Measurements from ENCODE around the gene TBC1D16.

TBC1D16 gene

DNA sequence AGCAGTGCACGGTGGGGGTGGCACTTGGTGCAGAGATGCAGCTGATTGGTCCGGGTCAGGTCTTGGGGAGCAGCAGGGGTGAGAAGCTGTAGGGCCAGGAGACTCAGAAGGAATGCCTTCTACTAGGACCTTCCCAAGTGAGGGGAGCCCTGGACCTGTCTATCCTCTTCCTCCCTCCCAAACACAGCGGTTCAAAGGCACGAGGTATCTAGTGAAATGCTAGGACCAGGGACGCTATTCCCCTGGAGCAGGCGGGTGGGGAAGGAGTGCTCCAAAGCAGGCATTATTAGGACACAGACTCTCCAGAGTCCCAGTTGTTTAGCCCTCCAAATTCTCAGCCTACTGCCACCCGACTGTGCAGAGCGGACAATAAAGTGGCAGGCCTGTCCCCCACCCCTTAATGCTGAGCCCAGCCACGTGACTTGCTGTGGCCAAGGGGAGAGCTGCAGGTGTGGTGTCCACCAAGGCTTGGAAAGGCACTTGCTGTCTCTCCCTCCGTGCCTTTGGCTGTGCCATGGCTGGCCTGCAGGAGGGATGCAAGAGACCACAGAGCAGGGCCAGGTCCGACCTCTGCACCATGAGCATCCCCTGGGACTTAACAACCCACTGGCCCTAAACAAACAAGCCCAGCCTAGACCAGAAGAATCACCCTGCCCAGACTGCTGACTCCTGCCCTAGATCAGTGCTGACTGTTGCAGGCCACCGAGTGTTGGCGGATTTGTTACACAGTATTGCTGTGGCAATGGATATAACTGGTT lies 97.2 kb downstream of the TBC1D16 start:
- 98% methylated on average over 11 of the region's 13 CpGs for WGBS (ENCODE audit: insufficient coverage)
- Histone ChIP-seq H3K4me1 (ENCODE audit: control extremely low read depth in 1 of 4, control insufficient read depth in 4 of 4, insufficient read depth in 4 of 4, low read length in 3 of 4) (peaks cover 0 to 66% (median 47%) of the 10 kb centered on the region in 4 experiments), H3K27me3 (replicated peaks in 2 of 5; ENCODE audit: control insufficient read depth in 4 of 5, insufficient read depth in 5 of 5, low read length in 4 of 5) (no peaks in the 10 kb centered on the region), H3K9me3 (ENCODE audit: control extremely low read depth in 1 of 5, control insufficient read depth in 4 of 5, insufficient read depth in 2 of 5, low read depth in 1 of 5, low read length in 4 of 5) (no peaks in the 10 kb centered on the region), H3K36me3 (ENCODE audit: control insufficient read depth in 4 of 4, insufficient read depth in 4 of 4, low read length in 3 of 4) (peaks cover 0 to 12% (median 9%) of the 10 kb centered on the region in 4 experiments), H3K4me3 (ENCODE audit: control insufficient read depth in 1 of 7, extremely low read depth in 1 of 7, insufficient read depth in 4 of 7, low read depth in 2 of 7, low read length in 6 of 7) (no peak overlapping the region), H3K27ac (ENCODE audit: insufficient read depth in 1 of 2, low read depth in 1 of 2, low read length in 2 of 2, poor library complexity in 1 of 2, severe bottlenecking in 2 of 2) (no peak overlapping the region)
- POLR2A ChIA-PET, result no interaction called here
- CTCF ChIA-PET, result no interaction called here
- DNase-seq, result no peak

DNA sequence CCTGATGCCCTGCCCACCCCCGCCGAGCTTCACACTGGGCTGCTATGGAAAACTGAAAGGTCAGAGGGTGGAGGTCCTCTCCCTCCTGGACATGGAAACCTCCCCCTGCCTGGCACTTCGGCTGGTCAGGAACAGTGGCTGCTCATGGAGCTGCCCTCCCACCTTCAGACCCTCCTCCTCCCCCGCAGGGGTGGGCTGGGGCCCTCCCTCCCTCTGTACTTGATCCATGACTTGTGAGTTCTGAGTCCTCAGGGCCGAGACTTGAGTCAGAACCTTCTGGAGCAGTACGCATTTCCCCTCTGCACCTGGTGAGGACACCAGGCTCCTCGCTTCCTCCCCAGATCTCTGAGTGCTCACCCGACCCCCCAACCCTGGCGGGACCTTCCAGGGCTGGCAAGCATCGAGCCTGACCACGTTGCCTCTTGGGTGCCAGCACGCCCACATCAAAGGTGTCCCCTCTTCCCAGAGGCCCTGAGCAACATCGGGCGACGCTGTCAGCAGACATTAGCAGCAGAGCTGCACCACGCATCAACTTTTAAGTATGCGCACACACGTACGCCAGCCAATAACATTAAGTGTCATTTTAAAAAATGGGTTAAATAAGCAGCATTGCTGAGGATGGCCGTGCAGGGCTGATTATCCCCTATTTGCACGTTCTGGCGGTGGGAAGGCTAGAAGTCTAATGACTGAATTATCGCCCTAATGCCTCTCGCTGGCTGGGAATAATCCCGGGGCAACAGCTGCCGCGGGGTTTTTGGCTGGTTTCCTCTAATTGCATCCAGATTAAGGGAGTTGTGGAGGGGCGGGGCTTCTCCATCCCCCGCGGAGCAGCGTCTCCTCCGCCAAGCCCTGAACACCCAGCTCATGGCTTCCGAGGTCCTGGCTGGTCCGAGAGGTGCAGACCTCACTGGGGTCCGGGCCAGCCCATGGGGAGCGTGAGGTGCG lies 98.0 kb downstream of the TBC1D16 start:
- Histone ChIP-seq H3K4me3 (ENCODE audit: control insufficient read depth in 1 of 7, extremely low read depth in 1 of 7, insufficient read depth in 4 of 7, low read depth in 2 of 7, low read length in 6 of 7) (peak overlapping the region in 1 of 7 experiments; percentile 33), H3K27me3 (replicated peaks in 2 of 5; ENCODE audit: control insufficient read depth in 4 of 5, insufficient read depth in 5 of 5, low read length in 4 of 5) (no peaks in the 10 kb centered on the region), H3K9me3 (ENCODE audit: control extremely low read depth in 1 of 5, control insufficient read depth in 4 of 5, insufficient read depth in 2 of 5, low read depth in 1 of 5, low read length in 4 of 5) (no peaks in the 10 kb centered on the region), H3K36me3 (ENCODE audit: control insufficient read depth in 4 of 4, insufficient read depth in 4 of 4, low read length in 3 of 4) (peaks cover 0 to 12% (median 9%) of the 10 kb centered on the region in 4 experiments), H3K4me1 (ENCODE audit: control extremely low read depth in 1 of 4, control insufficient read depth in 4 of 4, insufficient read depth in 4 of 4, low read length in 3 of 4) (peaks cover 0 to 65% (median 45%) of the 10 kb centered on the region in 4 experiments), H3K27ac (ENCODE audit: insufficient read depth in 1 of 2, low read depth in 1 of 2, low read length in 2 of 2, poor library complexity in 1 of 2, severe bottlenecking in 2 of 2) (no peak overlapping the region)
- POLR2A ChIA-PET, result interaction anchor here (0.5 to 0.8 kb wide), 2 partner anchors 51 to 124 kb away, joined by 3 read pairs; no protein-coding TSS in a partner anchor
- peak in 2 of 3 donors; percentile 36 to 38 for DNase-seq
- CTCF ChIA-PET, result interaction anchor here (0.7 kb wide), 1 partner anchor 41 kb away, joined by 3 read pairs; no protein-coding TSS in a partner anchor
- 84% methylated on average over 36 of the region's 37 CpGs for WGBS (ENCODE audit: insufficient coverage)

DNA sequence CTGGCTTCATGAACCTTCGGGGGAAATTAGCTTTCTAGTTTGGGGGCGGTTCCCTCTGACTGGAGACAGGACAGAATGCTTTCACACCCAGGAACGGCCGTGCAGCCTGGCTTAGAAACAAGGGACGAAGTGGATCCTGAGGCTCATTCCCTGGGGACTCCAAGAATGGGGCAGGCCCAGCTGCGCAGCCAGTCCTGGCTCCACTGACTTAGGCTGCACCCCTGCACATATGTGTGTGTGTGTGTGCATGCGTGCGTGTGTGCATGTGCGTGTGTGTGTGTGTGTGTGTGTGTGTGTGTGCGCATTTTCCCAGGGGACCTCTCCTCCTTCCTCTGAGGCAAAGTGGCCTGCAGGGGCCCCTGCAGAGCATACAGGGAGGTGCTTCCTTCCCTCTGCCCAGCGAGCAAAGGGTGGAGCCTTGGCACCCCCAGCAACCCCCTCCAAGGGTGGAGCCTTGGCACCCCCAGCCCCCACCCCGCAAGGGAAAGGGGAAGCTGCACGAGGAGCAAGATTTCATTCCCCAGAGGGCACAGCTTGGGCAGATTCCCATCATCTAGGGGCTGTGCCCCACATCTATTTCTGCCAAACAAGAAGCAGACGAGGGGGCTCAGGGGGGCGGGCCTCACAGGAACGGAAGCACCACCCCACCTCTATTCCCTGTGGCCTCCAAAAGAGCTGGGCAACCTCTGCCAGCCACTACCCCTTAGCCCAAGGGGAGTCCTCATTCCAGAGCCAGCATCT lies 98.9 kb downstream of the TBC1D16 start:
- POLR2A ChIA-PET, result interaction anchor here (0.5 to 0.8 kb wide), 2 partner anchors 50 to 123 kb away, joined by 3 read pairs; no protein-coding TSS in a partner anchor
- DNase-seq, result peak; percentile 22 to 59 (median 47)
- no peaks in the 10 kb centered on the region for H3K9me3 ChIP-seq (ENCODE audit: control extremely low read depth in 1 of 5, control insufficient read depth in 4 of 5, insufficient read depth in 2 of 5, low read depth in 1 of 5, low read length in 4 of 5)
- H3K36me3 ChIP-seq (ENCODE audit: control insufficient read depth in 4 of 4, insufficient read depth in 4 of 4, low read length in 3 of 4), result peaks cover 0 to 12% (median 9%) of the 10 kb centered on the region in 4 experiments
- CTCF ChIA-PET, result interaction anchor here (0.7 to 2.2 kb wide), 4 partner anchors 31 to 42 kb away, joined by 3 to 8 read pairs (median 4); no protein-coding TSS in a partner anchor
- 14% methylated on average over 10 of the region's 16 CpGs for WGBS (ENCODE audit: insufficient coverage)
- peaks cover 0 to 57% (median 37%) of the 10 kb centered on the region in 4 experiments for H3K4me1 ChIP-seq (ENCODE audit: control extremely low read depth in 1 of 4, control insufficient read depth in 4 of 4, insufficient read depth in 4 of 4, low read length in 3 of 4)
- H3K27ac ChIP-seq (ENCODE audit: insufficient read depth in 1 of 2, low read depth in 1 of 2, low read length in 2 of 2, poor library complexity in 1 of 2, severe bottlenecking in 2 of 2), result no peak overlapping the region
- peak overlapping the region in 1 of 7 experiments; percentile 33 for H3K4me3 ChIP-seq (ENCODE audit: control insufficient read depth in 1 of 7, extremely low read depth in 1 of 7, insufficient read depth in 4 of 7, low read depth in 2 of 7, low read length in 6 of 7)
- peaks cover 0 to 8% (median 0%) of the 10 kb centered on the region in 5 experiments for H3K27me3 ChIP-seq (replicated peaks in 2 of 5; ENCODE audit: control insufficient read depth in 4 of 5, insufficient read depth in 5 of 5, low read length in 4 of 5)

DNA sequence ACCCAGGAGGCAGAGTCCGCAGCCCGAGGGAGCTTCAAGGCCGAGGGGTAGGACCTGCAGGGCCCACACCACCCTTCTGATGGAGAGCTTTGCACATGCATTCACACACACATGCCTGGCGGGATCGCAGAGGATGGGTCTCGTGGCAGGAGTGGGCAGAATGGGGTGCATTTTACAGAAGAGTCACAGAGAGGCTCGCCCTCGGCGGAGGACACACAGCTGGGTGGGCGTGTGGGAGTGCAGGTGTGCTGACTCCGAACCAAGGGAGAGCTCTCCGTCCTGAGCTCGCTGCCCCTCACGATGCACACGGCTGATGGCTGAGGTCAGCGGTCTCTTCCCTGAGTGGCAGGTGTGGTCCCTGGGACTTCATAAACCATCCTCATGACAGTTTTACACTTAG lies 99.6 kb downstream of the TBC1D16 start:
- no peaks in the 10 kb centered on the region for H3K9me3 ChIP-seq (ENCODE audit: control extremely low read depth in 1 of 5, control insufficient read depth in 4 of 5, insufficient read depth in 2 of 5, low read depth in 1 of 5, low read length in 4 of 5)
- H3K4me1 ChIP-seq (ENCODE audit: control extremely low read depth in 1 of 4, control insufficient read depth in 4 of 4, insufficient read depth in 4 of 4, low read length in 3 of 4), result peaks cover 0 to 51% (median 36%) of the 10 kb centered on the region in 4 experiments
- CTCF ChIA-PET, result interaction anchor here (1.0 to 2.2 kb wide), 3 partner anchors 32 to 39 kb away, joined by 3 to 8 read pairs (median 5); no protein-coding TSS in a partner anchor
- H3K27me3 ChIP-seq (replicated peaks in 2 of 5; ENCODE audit: control insufficient read depth in 4 of 5, insufficient read depth in 5 of 5, low read length in 4 of 5), result peaks cover 0 to 15% (median 3%) of the 10 kb centered on the region in 5 experiments
- 88% methylated on average over 14 of the region's 16 CpGs for WGBS (ENCODE audit: insufficient coverage)
- no peak overlapping the region for H3K27ac ChIP-seq (ENCODE audit: insufficient read depth in 1 of 2, low read depth in 1 of 2, low read length in 2 of 2, poor library complexity in 1 of 2, severe bottlenecking in 2 of 2)
- no peak for DNase-seq
- H3K4me3 ChIP-seq (ENCODE audit: control insufficient read depth in 1 of 7, extremely low read depth in 1 of 7, insufficient read depth in 4 of 7, low read depth in 2 of 7, low read length in 6 of 7), result no peak overlapping the region
- POLR2A ChIA-PET, result no interaction called here
- peaks cover 0 to 12% (median 9%) of the 10 kb centered on the region in 4 experiments for H3K36me3 ChIP-seq (ENCODE audit: control insufficient read depth in 4 of 4, insufficient read depth in 4 of 4, low read length in 3 of 4)

DNA sequence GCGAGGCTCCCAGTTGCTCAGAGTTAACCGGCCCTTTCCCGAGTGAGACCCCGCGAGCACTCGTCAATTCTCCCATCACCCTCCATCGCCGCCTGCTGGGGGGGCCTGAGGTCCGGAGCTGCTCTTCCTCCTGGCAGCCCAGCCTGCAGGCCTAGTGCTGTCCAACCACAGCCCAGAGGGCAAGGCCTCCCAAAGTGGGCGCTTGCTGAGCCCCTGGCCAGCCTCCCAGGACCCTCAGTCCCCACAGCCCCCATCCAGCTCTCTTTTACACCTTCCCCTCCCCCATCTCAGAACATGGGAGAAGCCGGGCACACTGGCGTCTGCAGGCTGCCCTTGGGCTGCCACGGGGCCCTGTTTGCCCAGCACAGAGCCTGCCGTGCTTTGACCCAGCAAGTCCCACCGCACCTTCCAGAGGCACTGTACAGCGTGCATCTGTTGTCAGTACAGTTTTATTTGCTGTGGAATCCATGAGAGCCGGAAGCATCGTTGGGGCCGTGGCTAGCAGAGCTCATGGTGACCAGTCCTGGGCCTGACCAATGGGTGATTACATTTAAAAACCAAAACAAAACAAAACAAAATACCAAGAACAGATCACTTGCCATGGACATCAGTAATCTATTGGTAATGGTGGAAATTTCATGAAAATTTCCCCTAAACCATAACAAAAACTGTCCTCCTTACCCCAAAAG lies 100.3 kb downstream of the TBC1D16 start:
- no peak overlapping the region for H3K4me3 ChIP-seq (ENCODE audit: control insufficient read depth in 1 of 7, extremely low read depth in 1 of 7, insufficient read depth in 4 of 7, low read depth in 2 of 7, low read length in 6 of 7)
- H3K4me1 ChIP-seq (ENCODE audit: control extremely low read depth in 1 of 4, control insufficient read depth in 4 of 4, insufficient read depth in 4 of 4, low read length in 3 of 4), result peaks cover 0 to 53% (median 38%) of the 10 kb centered on the region in 4 experiments
- H3K27me3 ChIP-seq (replicated peaks in 2 of 5; ENCODE audit: control insufficient read depth in 4 of 5, insufficient read depth in 5 of 5, low read length in 4 of 5), result peaks cover 0 to 22% (median 5%) of the 10 kb centered on the region in 5 experiments
- DNase-seq, result no peak
- CTCF ChIA-PET, result interaction anchor here (1.2 to 2.2 kb wide), 3 partner anchors 18 to 36 kb away, joined by 3 to 8 read pairs (median 5); no protein-coding TSS in a partner anchor
- POLR2A ChIA-PET, result no interaction called here
- WGBS (ENCODE audit: insufficient coverage), result 91% methylated on average over 14 of the region's 19 CpGs
- H3K27ac ChIP-seq (ENCODE audit: insufficient read depth in 1 of 2, low read depth in 1 of 2, low read length in 2 of 2, poor library complexity in 1 of 2, severe bottlenecking in 2 of 2), result no peak overlapping the region
- no peaks in the 10 kb centered on the region for H3K9me3 ChIP-seq (ENCODE audit: control extremely low read depth in 1 of 5, control insufficient read depth in 4 of 5, insufficient read depth in 2 of 5, low read depth in 1 of 5, low read length in 4 of 5)
- peaks cover 0 to 11% (median 6%) of the 10 kb centered on the region in 4 experiments for H3K36me3 ChIP-seq (ENCODE audit: control insufficient read depth in 4 of 4, insufficient read depth in 4 of 4, low read length in 3 of 4)

DNA sequence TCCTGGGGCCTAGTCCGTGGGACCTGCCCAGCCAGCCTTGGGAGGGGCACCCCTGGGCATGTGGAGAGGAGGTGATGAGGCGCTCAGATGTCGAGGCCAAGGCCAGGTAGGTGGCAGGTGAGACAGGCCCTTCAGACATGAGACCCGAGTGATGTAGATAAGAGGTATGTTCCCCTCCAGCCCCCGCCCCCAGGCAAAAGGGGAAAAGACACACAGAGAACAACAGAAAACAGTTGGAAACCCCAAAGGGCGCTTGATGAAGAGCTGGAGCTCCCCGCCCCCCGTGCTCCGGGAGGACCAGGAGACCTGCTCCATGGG lies 101.1 kb downstream of the TBC1D16 start:
- WGBS (ENCODE audit: insufficient coverage), result 91% methylated on average over 8 of the region's 9 CpGs
- ChIA-PET CTCF (interaction anchor here (1.9 kb wide), 1 partner anchor 18 kb away, joined by 5 read pairs; no protein-coding TSS in a partner anchor), POLR2A (no interaction called here)
- peaks cover 0 to 28% (median 6%) of the 10 kb centered on the region in 5 experiments for H3K27me3 ChIP-seq (replicated peaks in 2 of 5; ENCODE audit: control insufficient read depth in 4 of 5, insufficient read depth in 5 of 5, low read length in 4 of 5)
- peaks cover 0 to 4% (median under 1%) of the 10 kb centered on the region in 4 experiments for H3K36me3 ChIP-seq (ENCODE audit: control insufficient read depth in 4 of 4, insufficient read depth in 4 of 4, low read length in 3 of 4)
- H3K27ac ChIP-seq (ENCODE audit: insufficient read depth in 1 of 2, low read depth in 1 of 2, low read length in 2 of 2, poor library complexity in 1 of 2, severe bottlenecking in 2 of 2), result no peak overlapping the region
- no peak overlapping the region for H3K4me3 ChIP-seq (ENCODE audit: control insufficient read depth in 1 of 7, extremely low read depth in 1 of 7, insufficient read depth in 4 of 7, low read depth in 2 of 7, low read length in 6 of 7)
- H3K4me1 ChIP-seq (ENCODE audit: control extremely low read depth in 1 of 4, control insufficient read depth in 4 of 4, insufficient read depth in 4 of 4, low read length in 3 of 4), result peaks cover 0 to 56% (median 43%) of the 10 kb centered on the region in 4 experiments
- no peak for DNase-seq
- H3K9me3 ChIP-seq (ENCODE audit: control extremely low read depth in 1 of 5, control insufficient read depth in 4 of 5, insufficient read depth in 2 of 5, low read depth in 1 of 5, low read length in 4 of 5), result no peaks in the 10 kb centered on the region
